Mesenchymal stem cell (in vitro differentiated cells and primary cell): ENCODE measurements around the gene PPFIA4.
A peak's percentile ranks its signal among the peaks of the same experiment; 100 is the strongest.

ENCODE experiments used
- DNase-seq: peaks from one replicate; pipeline ENCODE4 v3.0.0-alpha.2; 2013
- H2AFZ ChIP-seq: one replicate; pipeline ENCODE4 v1.6.1; 2013; ENCODE audit warnings: low read depth, mild to moderate bottlenecking, control low read depth, inconsistent platforms, low read length, moderate library complexity
- H2AK5ac ChIP-seq: 2 replicates; pipeline ENCODE4 v1.6.1; 2013; ENCODE audit warnings: low read length, moderate library complexity, mild to moderate bottlenecking, inconsistent platforms; ENCODE audit not compliant: severe bottlenecking
- H2BK120ac ChIP-seq: one replicate; pipeline ENCODE4 v1.6.1; 2013; ENCODE audit warnings: low read depth, mild to moderate bottlenecking, inconsistent platforms, low read length, moderate library complexity
- H2BK12ac ChIP-seq, 2 experiments: one replicate each; pipeline ENCODE4 v1.6.1; 2013; ENCODE audit warnings: inconsistent platforms in 2 of 2, low read length in 2 of 2, mild to moderate bottlenecking in 2 of 2, moderate library complexity in 2 of 2, control low read depth in 1 of 2
- H2BK15ac ChIP-seq: one replicate; pipeline ENCODE4 v1.6.1; 2013; ENCODE audit warnings: mild to moderate bottlenecking, low read depth, inconsistent platforms; ENCODE audit not compliant: poor library complexity, severe bottlenecking
- H2BK5ac ChIP-seq: 2 replicates; pipeline ENCODE4 v1.6.1; 2013; ENCODE audit warnings: low read depth, mild to moderate bottlenecking, low read length, control low read depth, inconsistent platforms; ENCODE audit not compliant: poor library complexity, severe bottlenecking
- H3K14ac ChIP-seq, 2 experiments: one replicate each; pipeline ENCODE4 v1.6.1; 2013; ENCODE audit warnings: inconsistent platforms in 2 of 2, low read length in 2 of 2, control low read depth in 1 of 2, mild to moderate bottlenecking in 1 of 2, moderate library complexity in 1 of 2
- H3K18ac ChIP-seq, 2 experiments: one replicate each; pipeline ENCODE4 v1.6.1; 2013; ENCODE audit warnings: inconsistent platforms in 2 of 2, low read length in 2 of 2, control low read depth in 1 of 2, low read depth in 1 of 2, mild to moderate bottlenecking in 1 of 2
- H3K23ac ChIP-seq, 2 experiments: one replicate each; pipeline ENCODE4 v1.6.1; 2013; ENCODE audit warnings: inconsistent platforms in 2 of 2, low read length in 2 of 2, mild to moderate bottlenecking in 2 of 2, moderate library complexity in 2 of 2, control low read depth in 1 of 2
- H3K27ac ChIP-seq: 2 replicates; pipeline ENCODE4 v1.5.1; 2013; ENCODE audit warnings: mild to moderate bottlenecking, moderate library complexity, low read length, control low read depth, inconsistent platforms; ENCODE audit not compliant: poor library complexity, severe bottlenecking
- H3K27me3 ChIP-seq, 2 experiments: 2 replicates each; pipeline versions ENCODE4 v1.6.1 to v1.7.0; 2013; ENCODE audit warnings: low read length in 2 of 2, mild to moderate bottlenecking in 2 of 2, moderate library complexity in 2 of 2, control low read depth in 1 of 2, inconsistent platforms in 1 of 2; ENCODE audit not compliant: control insufficient read depth in 1 of 2, insufficient read depth in 1 of 2
- H3K36me3 ChIP-seq, 2 experiments: 2 replicates each; pipeline versions ENCODE4 v1.6.1 to v1.7.0; 2013; ENCODE audit warnings: low read length in 2 of 2, control low read depth in 1 of 2, inconsistent platforms in 1 of 2, low read depth in 1 of 2, mild to moderate bottlenecking in 1 of 2; ENCODE audit not compliant: insufficient read depth in 2 of 2, control insufficient read depth in 1 of 2
- H3K4ac ChIP-seq, 2 experiments: one replicate each; pipeline ENCODE4 v1.6.1; 2013; ENCODE audit warnings: inconsistent platforms in 2 of 2, low read length in 2 of 2, mild to moderate bottlenecking in 2 of 2, moderate library complexity in 2 of 2, control low read depth in 1 of 2, low read depth in 1 of 2
- H3K4me1 ChIP-seq: 2 replicates; pipeline ENCODE4 v1.6.1; 2013; ENCODE audit warnings: low read depth, low read length, control low read depth; ENCODE audit not compliant: control insufficient read depth, insufficient read depth
- H3K4me2 ChIP-seq: 2 replicates; pipeline ENCODE4 v1.6.1; 2013; ENCODE audit warnings: low read length, mild to moderate bottlenecking, inconsistent platforms; ENCODE audit not compliant: poor library complexity, severe bottlenecking
- H3K4me3 ChIP-seq, 2 experiments: 2 replicates each; pipeline versions ENCODE4 v1.5.1 to v1.7.0; 2013; ENCODE audit warnings: low read length in 2 of 2, mild to moderate bottlenecking in 2 of 2, control low read depth in 1 of 2, low read depth in 1 of 2; ENCODE audit not compliant: insufficient read depth in 1 of 2
- H3K79me1 ChIP-seq: replicated peaks from 2 replicates; pipeline ENCODE4 v1.6.1; 2013; ENCODE audit warnings: mild to moderate bottlenecking, control low read depth, low read length, inconsistent platforms; ENCODE audit not compliant: poor library complexity, severe bottlenecking
- H3K9ac ChIP-seq: 2 replicates; pipeline ENCODE4 v1.7.0; 2013; ENCODE audit warnings: mild to moderate bottlenecking, low read length, moderate library complexity
- H3K9me3 ChIP-seq: 2 replicates; pipeline ENCODE4 v1.7.0; 2013; ENCODE audit warnings: mild to moderate bottlenecking, low read length; ENCODE audit not compliant: control insufficient read depth
- H4K8ac ChIP-seq: one replicate; pipeline ENCODE4 v1.6.1; 2013; ENCODE audit warnings: inconsistent platforms, mild to moderate bottlenecking, low read length, moderate library complexity
- H4K91ac ChIP-seq: one replicate; pipeline ENCODE4 v1.6.1; 2013; ENCODE audit warnings: mild to moderate bottlenecking, low read length, inconsistent platforms
- WGBS: methylation state at CpG from one replicate; pipeline ENCODE4 v1.1.7; 2013; ENCODE audit warnings: mixed read lengths; 5-methylcytosine and 5-hydroxymethylcytosine counted together

Gene PPFIA4

DNA sequence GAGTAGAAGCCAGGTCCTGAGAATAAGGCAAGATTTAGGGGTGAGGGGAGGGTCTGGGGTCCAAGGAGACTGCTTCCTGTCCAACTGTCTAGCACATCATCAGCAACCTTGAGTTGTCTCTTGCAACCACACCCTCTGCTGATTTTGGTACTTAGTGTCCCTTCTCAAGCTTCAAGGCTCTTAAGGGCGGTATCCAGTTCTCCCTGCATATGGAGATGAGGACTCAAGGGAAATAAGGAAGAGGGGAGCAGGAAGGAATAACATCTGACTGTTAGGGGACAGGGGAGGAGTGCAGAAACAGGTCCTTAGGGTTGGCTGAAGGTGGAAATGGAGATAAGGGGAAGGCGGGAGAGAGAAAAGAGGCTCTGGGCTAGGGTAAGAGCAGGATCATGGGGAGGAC, 47.2 kb downstream of the PPFIA4 start:
- H3K9ac ChIP-seq, result no peak overlapping the region
- H3K23ac ChIP-seq, result no peak overlapping the region
- H2BK15ac ChIP-seq, result no peak overlapping the region
- H2AFZ ChIP-seq, result no peak overlapping the region
- no peak overlapping the region for H3K4me2 ChIP-seq
- H2BK120ac ChIP-seq, result no peak overlapping the region
- no peak overlapping the region for H3K27ac ChIP-seq
- H3K79me1 ChIP-seq, result no peaks in the 10 kb centered on the region
- no peak overlapping the region for H4K8ac ChIP-seq
- no peak overlapping the region for H3K4ac ChIP-seq
- H2BK5ac ChIP-seq, result no peak overlapping the region
- no peak overlapping the region for H2BK12ac ChIP-seq
- no peak overlapping the region for H3K14ac ChIP-seq
- 94% methylated on average over 2 of the region's 2 CpGs for WGBS
- H3K4me3 ChIP-seq, result no peak overlapping the region
- H3K18ac ChIP-seq, result no peak overlapping the region
- H4K91ac ChIP-seq, result no peak overlapping the region
- peaks cover 57 to 64% of the 10 kb centered on the region in 2 experiments for H3K27me3 ChIP-seq
- DNase-seq, result no peak
- no peaks in the 10 kb centered on the region for H3K9me3 ChIP-seq
- H3K4me1 ChIP-seq, result peaks cover 8% of the 10 kb centered on the region
- H2AK5ac ChIP-seq, result no peak overlapping the region
- H3K36me3 ChIP-seq, result peaks cover 0 to 28% of the 10 kb centered on the region in 2 experiments

GRCh38 chr1:203074610-203075009, 48.3 kb downstream of the PPFIA4 start:
- no peak overlapping the region for H3K4ac ChIP-seq
- peaks cover 8% of the 10 kb centered on the region for H3K4me1 ChIP-seq
- no peak overlapping the region for H2BK5ac ChIP-seq
- no peak overlapping the region for H2AFZ ChIP-seq
- no peak overlapping the region for H2BK120ac ChIP-seq
- no peak overlapping the region for H3K18ac ChIP-seq
- no peaks in the 10 kb centered on the region for H3K9me3 ChIP-seq
- no peak overlapping the region for H3K4me2 ChIP-seq
- H3K23ac ChIP-seq, result no peak overlapping the region
- no peak overlapping the region for H4K91ac ChIP-seq
- no peak for DNase-seq
- no peak overlapping the region for H3K27ac ChIP-seq
- no peak overlapping the region for H3K9ac ChIP-seq
- H3K14ac ChIP-seq, result no peak overlapping the region
- H3K27me3 ChIP-seq, result peaks cover 65 to 72% of the 10 kb centered on the region in 2 experiments
- no peak overlapping the region for H2BK12ac ChIP-seq
- H4K8ac ChIP-seq, result no peak overlapping the region
- H3K79me1 ChIP-seq, result no peaks in the 10 kb centered on the region
- no peak overlapping the region for H2AK5ac ChIP-seq
- H3K4me3 ChIP-seq, result no peak overlapping the region
- H2BK15ac ChIP-seq, result no peak overlapping the region
- H3K36me3 ChIP-seq, result peaks cover 0 to 33% of the 10 kb centered on the region in 2 experiments

GRCh38 chr1:203075236-203076030, 49.1 kb downstream of the PPFIA4 start:
- Histone ChIP-seq H3K4ac (no peak overlapping the region), H2AFZ (no peak overlapping the region), H4K91ac (no peak overlapping the region), H3K27me3 (peaks cover 67 to 81% of the 10 kb centered on the region in 2 experiments), H3K9ac (no peak overlapping the region), H2BK5ac (no peak overlapping the region), H3K4me3 (no peak overlapping the region), H3K79me1 (no peaks in the 10 kb centered on the region), H2AK5ac (no peak overlapping the region), H3K36me3 (peaks cover 0 to 39% of the 10 kb centered on the region in 2 experiments), H2BK15ac (no peak overlapping the region), H3K14ac (no peak overlapping the region), H3K4me1 (peaks cover 8% of the 10 kb centered on the region), H2BK120ac (no peak overlapping the region), H3K18ac (no peak overlapping the region), H4K8ac (no peak overlapping the region), H3K9me3 (no peaks in the 10 kb centered on the region), H3K27ac (no peak overlapping the region), H3K23ac (no peak overlapping the region), H2BK12ac (no peak overlapping the region), H3K4me2 (peak overlapping the region; percentile 31)
- 12% methylated on average over 44 of the region's 56 CpGs for WGBS
- no peak for DNase-seq

DNA sequence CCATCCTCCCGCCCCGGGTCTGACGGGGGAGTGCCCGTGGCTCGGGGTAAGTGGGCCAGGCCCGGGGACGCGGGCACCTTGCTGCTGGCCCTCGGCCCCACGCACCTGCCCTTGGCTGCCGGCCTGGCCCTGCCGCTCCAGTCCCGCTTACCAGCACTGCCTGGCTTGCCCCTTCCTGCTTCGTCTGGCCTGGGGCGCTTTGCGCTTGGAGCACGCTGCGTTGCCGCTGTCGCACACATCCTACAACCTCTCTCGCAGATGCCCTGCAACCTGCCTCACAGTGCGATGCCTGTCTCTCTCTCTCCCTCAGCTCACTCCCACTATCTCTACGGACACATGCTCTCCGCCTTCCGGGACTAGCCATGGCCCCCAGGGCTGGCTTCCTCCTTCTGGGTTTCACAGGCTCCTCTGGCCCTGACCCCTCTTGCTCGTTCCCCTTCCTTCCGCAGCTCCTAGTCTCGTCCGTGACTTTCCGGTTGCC, 49.8 kb downstream of the PPFIA4 start:
- H3K36me3 ChIP-seq, result peaks cover 0 to 39% of the 10 kb centered on the region in 2 experiments
- no peak overlapping the region for H3K27ac ChIP-seq
- H3K4ac ChIP-seq, result no peak overlapping the region
- H2BK15ac ChIP-seq, result no peak overlapping the region
- no peak overlapping the region for H2AK5ac ChIP-seq
- H2BK120ac ChIP-seq, result no peak overlapping the region
- H3K9me3 ChIP-seq, result no peaks in the 10 kb centered on the region
- no peak overlapping the region for H3K9ac ChIP-seq
- H3K4me2 ChIP-seq, result peak overlapping the region; percentile 31
- H4K8ac ChIP-seq, result no peak overlapping the region
- H2AFZ ChIP-seq, result no peak overlapping the region
- H3K4me3 ChIP-seq, result no peak overlapping the region
- no peaks in the 10 kb centered on the region for H3K79me1 ChIP-seq
- peaks cover 73 to 84% of the 10 kb centered on the region in 2 experiments for H3K27me3 ChIP-seq
- no peak overlapping the region for H2BK12ac ChIP-seq
- peaks cover 8% of the 10 kb centered on the region for H3K4me1 ChIP-seq
- H2BK5ac ChIP-seq, result no peak overlapping the region
- 25% methylated on average over 30 of the region's 30 CpGs for WGBS
- H3K18ac ChIP-seq, result no peak overlapping the region
- H3K23ac ChIP-seq, result no peak overlapping the region
- peak overlapping the region in 1 of 2 experiments; percentile 35 for H3K14ac ChIP-seq
- no peak for DNase-seq
- H4K91ac ChIP-seq, result no peak overlapping the region
